CD4-positive, alpha-beta T cell treated with Interleukin-2 at 100 ng/mL for 4 hours (primary cell): ENCODE measurements around the gene MYO1D.

Experiments
- DNase-seq: peaks from one replicate; pipeline ENCODE4 v3.0.0-alpha.2; 2020; ENCODE audit warnings: low spot score

MYO1D gene

GRCh38 chr17:32622540-32622939 is 254.4 kb downstream of the MYO1D start:
- DNase-seq = no peak

- DNase-seq = no peak
Observed at GRCh38 chr17:32621612-32622312, 255.2 kb downstream of the MYO1D start.

GRCh38 chr17:32615326-32615725 is 261.6 kb downstream of the MYO1D start:
- DNase-seq = no peak

- no peak for DNase-seq
Observed at GRCh38 chr17:32610943-32611342, 266.0 kb downstream of the MYO1D start.

- DNase-seq = no peak
Observed at GRCh38 chr17:32609884-32610650, 266.9 kb downstream of the MYO1D start.

GRCh38 chr17:32609085-32609484 is 267.8 kb downstream of the MYO1D start:
- peak; percentile 74 for DNase-seq

- no peak for DNase-seq
Observed at GRCh38 chr17:32608267-32608666, 268.7 kb downstream of the MYO1D start.

- no peak for DNase-seq
Observed at GRCh38 chr17:32604966-32605365, 272.0 kb downstream of the MYO1D start.

GRCh38 chr17:32602396-32602795 is 274.5 kb downstream of the MYO1D start:
- DNase-seq = no peak

- no peak for DNase-seq
Observed at GRCh38 chr17:32601866-32602265, 275.1 kb downstream of the MYO1D start.

GRCh38 chr17:32596628-32597027 is 280.3 kb downstream of the MYO1D start:
- DNase-seq = no peak

GRCh38 chr17:32596206-32596605 is 280.7 kb downstream of the MYO1D start:
- no peak for DNase-seq

GRCh38 chr17:32593003-32593402 is 283.9 kb downstream of the MYO1D start:
- DNase-seq = no peak

- DNase-seq = no peak
Observed at GRCh38 chr17:32591405-32591804, 285.5 kb downstream of the MYO1D start.

- DNase-seq = no peak
Observed at GRCh38 chr17:32590974-32591373, 285.9 kb downstream of the MYO1D start.

GRCh38 chr17:32588982-32589381 is 287.9 kb downstream of the MYO1D start:
- DNase-seq = no peak

GRCh38 chr17:32588135-32588534 is 288.8 kb downstream of the MYO1D start:
- DNase-seq = no peak

- DNase-seq = no peak
Observed at GRCh38 chr17:32586666-32587065, 290.3 kb downstream of the MYO1D start.

GRCh38 chr17:32584792-32585191 is 292.1 kb downstream of the MYO1D start:
- no peak for DNase-seq

- DNase-seq = no peak
Observed at GRCh38 chr17:32583053-32583452, 293.9 kb downstream of the MYO1D start.

GRCh38 chr17:32575852-32576251 is 301.1 kb downstream of the MYO1D start:
- peak; percentile 29 for DNase-seq

- DNase-seq = no peak
Observed at GRCh38 chr17:32570081-32570396, 306.9 kb downstream of the MYO1D start.

- DNase-seq = no peak
Observed at GRCh38 chr17:32569171-32570080, 307.5 kb downstream of the MYO1D start.
